Right lobe of liver (tissue), 6 donors: ENCODE results near the gene OR2H1. TPM values are rescaled to one million over a fixed set of nuclear protein-coding genes. Genes with fewer than 3 reads are reported as not detected.

Experiments used
- ATAC-seq, 4 donors: fragments of 200-7000 bp; cut with Tn5 transposase; one replicate each; pipeline ENCODE4 v1.9.1; 2020; ENCODE audit warnings: mild to moderate bottlenecking in 4 of 4, moderate library complexity in 4 of 4
- DNase-seq, 3 donors: peaks; one replicate each; pipeline ENCODE4 v3.0.0-alpha.2; 2020
- H3K27ac ChIP-seq, 3 donors: fragments of 200-600 bp; one replicate each; pipeline ENCODE4 v1.8.0; 2022
- H3K27me3 ChIP-seq, 2 donors: fragments of 200-600 bp; one replicate each; pipeline ENCODE4 v1.8.0; 2022
- H3K36me3 ChIP-seq, 4 donors: fragments of 200-600 bp; sonication (generic) in 1 of 4; one replicate each; pipeline versions ENCODE4 v1.5.1 to v1.8.0; 2017 to 2022; ENCODE audit warnings: control low read depth in 1 of 4
- H3K4me1 ChIP-seq, 4 donors: fragments of 200-600 bp; sonication (generic) in 1 of 4; one replicate each; pipeline versions ENCODE4 v1.5.1 to v1.8.0; 2017 to 2022; ENCODE audit warnings: control low read depth in 1 of 4
- H3K4me3 ChIP-seq, 3 donors: fragments of 200-600 bp; one replicate each; pipeline ENCODE4 v1.8.0; 2022
- H3K9me3 ChIP-seq, 4 donors: fragments of 200-600 bp; sonication (generic) in 1 of 4; one replicate each; pipeline versions ENCODE4 v1.5.1 to v1.8.0; 2017 to 2022; ENCODE audit warnings: control low read depth in 1 of 4
- POLR2A ChIP-seq: fragments of 450-650 bp; IDR thresholded peaks from one replicate; pipeline ENCODE4 v1.6.1; 2017; ENCODE audit warnings: antibody characterized with exemption, mild to moderate bottlenecking
- WGBS: methylation state at CpG from one replicate; pipeline ENCODE4 v1.1.6; 2018; ENCODE audit warnings: low coverage, low lambda C conversion rate; ENCODE audit not compliant: insufficient coverage; ENCODE audit errors: missing lambda C conversion rate; 5-methylcytosine and 5-hydroxymethylcytosine counted together
- intact Hi-C, 2 donors: fragments of 100-400 bp; cut with DNase I; formaldehyde crosslinking; loops; one replicate each; pipeline versions ENCODE4 v1.11.2 to v1.14.1; 2022
- total RNA-seq, 6 experiments: library from RNA; depleted of rRNA in 2 of 6; stranded (reverse); fragments of >200 nt in 2 of 6; fragmentation: NEBNext Ultra II Directional in 3 of 6; extraction: Animal tissue kit (Norgen Biotek cat#: 25700) in 3 of 6; gene quantifications; one replicate each; pipeline versions ENCODE4 v1.1.0 to v1.2.4, GENCODE V29; 2016 to 2023
- TF ChIP-seq, protein P1 (sequence below), 4 donors: fragments of 200-600 bp in 3 of 4; fragments of 450-650 bp in 1 of 4; IDR thresholded peaks; one replicate each; pipeline versions ENCODE4 v1.5.1 to v1.8.0; 2016 to 2022; ENCODE audit warnings: antibody characterized with exemption in 4 of 4, mild to moderate bottlenecking in 2 of 4
- donor health status: DM: no; HTN: yes; CAD: no.
- donor health status: DM: no; HTN: no; CAD: no.
- donor health status: DM: no; HTN: no; CAD: no.
- donor health status: DM: no; HTN: yes; CAD: no.
- donor health status: DM: no; HTN: yes; CAD: no.

Gene OR2H1
- total RNA-seq, 6 experiments from 2014 or later = not detected

- Histone ChIP-seq H3K4me1 (no peaks in the 10 kb centered on the region), H3K27ac (no peak overlapping the region), H3K4me3 (no peak overlapping the region), H3K27me3 (no peaks in the 10 kb centered on the region), H3K9me3 (no peaks in the 10 kb centered on the region), H3K36me3 (no peaks in the 10 kb centered on the region)
- 53% methylated on average over 3 of the region's 5 CpGs for WGBS
- intact Hi-C loops = no loop called here
- DNase-seq (no peak), ATAC-seq (no peak)
- TF ChIP-seq POLR2A = no peak
- TF ChIP-seq, protein P1, sequence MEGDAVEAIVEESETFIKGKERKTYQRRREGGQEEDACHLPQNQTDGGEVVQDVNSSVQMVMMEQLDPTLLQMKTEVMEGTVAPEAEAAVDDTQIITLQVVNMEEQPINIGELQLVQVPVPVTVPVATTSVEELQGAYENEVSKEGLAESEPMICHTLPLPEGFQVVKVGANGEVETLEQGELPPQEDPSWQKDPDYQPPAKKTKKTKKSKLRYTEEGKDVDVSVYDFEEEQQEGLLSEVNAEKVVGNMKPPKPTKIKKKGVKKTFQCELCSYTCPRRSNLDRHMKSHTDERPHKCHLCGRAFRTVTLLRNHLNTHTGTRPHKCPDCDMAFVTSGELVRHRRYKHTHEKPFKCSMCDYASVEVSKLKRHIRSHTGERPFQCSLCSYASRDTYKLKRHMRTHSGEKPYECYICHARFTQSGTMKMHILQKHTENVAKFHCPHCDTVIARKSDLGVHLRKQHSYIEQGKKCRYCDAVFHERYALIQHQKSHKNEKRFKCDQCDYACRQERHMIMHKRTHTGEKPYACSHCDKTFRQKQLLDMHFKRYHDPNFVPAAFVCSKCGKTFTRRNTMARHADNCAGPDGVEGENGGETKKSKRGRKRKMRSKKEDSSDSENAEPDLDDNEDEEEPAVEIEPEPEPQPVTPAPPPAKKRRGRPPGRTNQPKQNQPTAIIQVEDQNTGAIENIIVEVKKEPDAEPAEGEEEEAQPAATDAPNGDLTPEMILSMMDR (IDR thresholded peaks at IDR 0.05) = no peak
Observed at GRCh38 chr6:29477923-29478450, 21.0 kb downstream of the OR2H1 start.

GRCh38 chr6:29478740-29479139, 21.8 kb downstream of the OR2H1 start:
- 83% methylated on average over 5 of the region's 5 CpGs for WGBS

GRCh38 chr6:29479560-29479959, 22.6 kb downstream of the OR2H1 start:
- Histone ChIP-seq H3K27me3 (no peaks in the 10 kb centered on the region), H3K4me3 (no peak overlapping the region), H3K4me1 (peaks cover 0 to 4% (median 0%) of the 10 kb centered on the region in 4 donors), H3K27ac (no peak overlapping the region), H3K9me3 (no peaks in the 10 kb centered on the region), H3K36me3 (no peaks in the 10 kb centered on the region)
- TF ChIP-seq POLR2A = no peak
- TF ChIP-seq, protein P1 (IDR thresholded peaks at IDR 0.05) = no peak
- DNase-seq = no peak
- 57% methylated on average over 2 of the region's 2 CpGs for WGBS
- intact Hi-C loops = no loop called here
- ATAC-seq = no peak

More at GRCh38 chr6:29478740-29479139, 21.8 kb downstream of the OR2H1 start:
- H3K36me3 ChIP-seq = no peaks in the 10 kb centered on the region
- H3K9me3 ChIP-seq = no peaks in the 10 kb centered on the region
- ATAC-seq = no peak
- H3K4me3 ChIP-seq = no peak overlapping the region
- H3K27me3 ChIP-seq = no peaks in the 10 kb centered on the region
- DNase-seq = no peak
- no peak overlapping the region for H3K27ac ChIP-seq
- intact Hi-C loops = no loop called here
- TF ChIP-seq, protein P1 (IDR thresholded peaks at IDR 0.05) = no peak
- TF ChIP-seq POLR2A = no peak
- H3K4me1 ChIP-seq = peaks cover 0 to 4% (median 0%) of the 10 kb centered on the region in 4 donors

GRCh38 chr6:29483186-29483585, 26.2 kb downstream of the OR2H1 start:
- DNase-seq (no peak), ATAC-seq (no peak)
- H3K27ac ChIP-seq = no peak overlapping the region
- no peak overlapping the region for H3K4me3 ChIP-seq
- WGBS = 87% methylated on average over 3 of the region's 3 CpGs
- intact Hi-C loops = no loop called here
- H3K36me3 ChIP-seq = no peaks in the 10 kb centered on the region
- no peaks in the 10 kb centered on the region for H3K9me3 ChIP-seq
- H3K27me3 ChIP-seq = no peaks in the 10 kb centered on the region
- TF ChIP-seq POLR2A = no peak
- H3K4me1 ChIP-seq = peaks cover 0 to 4% (median 0%) of the 10 kb centered on the region in 4 donors

DNA sequence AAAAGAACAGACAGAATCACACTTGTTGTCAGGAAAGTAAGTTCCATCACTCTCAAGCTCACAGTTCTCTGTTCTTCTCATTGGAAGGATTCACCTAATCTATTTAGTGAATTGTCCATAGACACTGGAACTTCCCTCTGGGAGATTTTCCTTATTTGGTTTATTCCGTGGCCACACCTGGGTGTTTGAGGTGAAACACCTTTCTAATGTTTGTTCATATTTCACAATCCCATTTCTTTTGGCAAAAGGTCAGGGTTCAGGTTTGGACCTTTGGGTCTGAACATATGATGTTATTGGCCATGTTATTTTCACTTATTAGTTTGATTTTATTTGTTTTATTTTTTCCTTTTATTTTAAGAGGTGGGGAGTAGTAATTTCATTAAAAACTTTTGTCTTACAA, 26.8 kb downstream of the OR2H1 start:
- WGBS = 10% methylated on average over 1 of the region's 1 CpG

More for the DNA sequence above, 26.8 kb downstream of the OR2H1 start:
- no peak overlapping the region for H3K27ac ChIP-seq
- TF ChIP-seq POLR2A = no peak
- TF ChIP-seq, protein P1 (IDR thresholded peaks at IDR 0.05) = no peak
- H3K9me3 ChIP-seq = no peaks in the 10 kb centered on the region
- no peaks in the 10 kb centered on the region for H3K36me3 ChIP-seq
- intact Hi-C loops = no loop called here
- no peaks in the 10 kb centered on the region for H3K27me3 ChIP-seq
- H3K4me3 ChIP-seq = no peak overlapping the region
- DNase-seq = no peak
- peak; percentile 70 to 96 (median 89) for ATAC-seq
- peaks cover 0 to 4% (median 0%) of the 10 kb centered on the region in 4 donors for H3K4me1 ChIP-seq
